ENCODE results near the gene ASAP2. TPM values are rescaled to one million over a fixed set of nuclear protein-coding genes. Genes with fewer than 3 reads are reported as not detected.

ASAP2 gene
- total RNA-seq, 1 experiment from 2014 or later, result 25.2 TPM

DNA sequence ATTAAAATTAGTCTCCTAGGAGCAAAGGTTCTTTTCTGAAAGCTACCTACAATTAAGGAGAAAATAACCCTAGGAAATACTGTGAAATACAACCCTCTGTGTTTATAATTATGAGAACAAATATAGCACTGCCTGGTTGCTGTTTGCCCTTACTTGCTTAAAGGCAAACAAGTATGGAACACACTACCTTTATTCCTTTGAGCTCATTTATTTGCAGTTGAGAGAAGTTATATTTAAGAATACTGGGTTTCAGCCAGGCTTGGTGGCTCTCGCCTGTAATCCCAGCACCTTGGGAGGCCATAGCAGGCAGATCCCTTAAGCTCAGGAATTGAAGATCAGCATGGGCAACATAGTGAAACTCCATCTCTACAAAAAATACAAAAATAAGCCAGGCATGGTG, 244.6 kb downstream of the ASAP2 start:
- no peak for ATAC-seq
- Histone ChIP-seq H3K9ac (ENCODE audit: low read length) (no peak overlapping the region), H3K9me2 (replicated peaks; ENCODE audit: low read length) (no peaks in the 10 kb centered on the region), H3K9me3 (ENCODE audit: low read length) (no peaks in the 10 kb centered on the region), H2AFZ (ENCODE audit: low read length) (no peak overlapping the region), H3K4me3 (ENCODE audit: low read length) (no peak overlapping the region), H3K4me2 (ENCODE audit: low read length) (no peak overlapping the region), H3K36me3 (ENCODE audit: low read depth, low read length) (peaks cover 12% of the 10 kb centered on the region), H3K79me2 (ENCODE audit: low read length) (no peaks in the 10 kb centered on the region), H3K4me1 (ENCODE audit: insufficient read depth, low read length) (no peaks in the 10 kb centered on the region), H4K20me1 (ENCODE audit: low read length) (no peaks in the 10 kb centered on the region), H3F3A (ENCODE audit: low read length, unreplicated experiment) (no peaks in the 10 kb centered on the region), H3K27me3 (ENCODE audit: low read length) (no peaks in the 10 kb centered on the region), H3K27ac (ENCODE audit: low read length) (no peak overlapping the region)
- ChIA-PET CTCF (no interaction called here), POLR2A (ENCODE audit: unreplicated experiment) (no interaction called here)
- no peak for TF ChIP-seq EZH2 (IDR thresholded peaks at IDR 0.05; ENCODE audit: low read length, unreplicated experiment)
- no peak for TF ChIP-seq EZH2phosphoT487 (IDR thresholded peaks at IDR 0.05; ENCODE audit: borderline replicate concordance, low read length)
- TF ChIP-seq, protein P1, sequence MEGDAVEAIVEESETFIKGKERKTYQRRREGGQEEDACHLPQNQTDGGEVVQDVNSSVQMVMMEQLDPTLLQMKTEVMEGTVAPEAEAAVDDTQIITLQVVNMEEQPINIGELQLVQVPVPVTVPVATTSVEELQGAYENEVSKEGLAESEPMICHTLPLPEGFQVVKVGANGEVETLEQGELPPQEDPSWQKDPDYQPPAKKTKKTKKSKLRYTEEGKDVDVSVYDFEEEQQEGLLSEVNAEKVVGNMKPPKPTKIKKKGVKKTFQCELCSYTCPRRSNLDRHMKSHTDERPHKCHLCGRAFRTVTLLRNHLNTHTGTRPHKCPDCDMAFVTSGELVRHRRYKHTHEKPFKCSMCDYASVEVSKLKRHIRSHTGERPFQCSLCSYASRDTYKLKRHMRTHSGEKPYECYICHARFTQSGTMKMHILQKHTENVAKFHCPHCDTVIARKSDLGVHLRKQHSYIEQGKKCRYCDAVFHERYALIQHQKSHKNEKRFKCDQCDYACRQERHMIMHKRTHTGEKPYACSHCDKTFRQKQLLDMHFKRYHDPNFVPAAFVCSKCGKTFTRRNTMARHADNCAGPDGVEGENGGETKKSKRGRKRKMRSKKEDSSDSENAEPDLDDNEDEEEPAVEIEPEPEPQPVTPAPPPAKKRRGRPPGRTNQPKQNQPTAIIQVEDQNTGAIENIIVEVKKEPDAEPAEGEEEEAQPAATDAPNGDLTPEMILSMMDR (conservative IDR thresholded peaks at IDR 0.05; ENCODE audit: low read depth, low read length), result no peak
- no peak for DNase-seq
- no TSS peak for BruUV-seq (replicated peaks)
- intact Hi-C loops (cut with micrococcal nuclease), result no loop called here

Other genes with a start within 250 kb of the ASAP2 start
- 26.8 and 30.7 TPM in 2 replicates for gene MBOAT2, start 203.1 kb upstream of the ASAP2 start, total RNA-seq (2014; rRNA removed)
- gene ITGB1BP1, start 216.7 kb downstream of the ASAP2 start, total RNA-seq (2014; rRNA removed), result 77.6 and 78.5 TPM in 2 replicates
- gene CPSF3, start 216.8 kb downstream of the ASAP2 start, total RNA-seq (2014; rRNA removed), result 42.6 and 60.1 TPM in 2 replicates